ENCODE results near the gene IFNA10. TPM values are rescaled to one million over a fixed set of nuclear protein-coding genes. Genes with fewer than 3 reads are reported as not detected.
A peak's percentile ranks its signal among the peaks of the same experiment; 100 is the strongest.
"Not testable (repeated sequence)": the region's sequence is repeated elsewhere in the genome, so short reads cannot be mapped to it uniquely, and the experiment has no call there.

The IFNA10 gene
- total RNA-seq, 1 donor from 2014 or later: not detected

DNA sequence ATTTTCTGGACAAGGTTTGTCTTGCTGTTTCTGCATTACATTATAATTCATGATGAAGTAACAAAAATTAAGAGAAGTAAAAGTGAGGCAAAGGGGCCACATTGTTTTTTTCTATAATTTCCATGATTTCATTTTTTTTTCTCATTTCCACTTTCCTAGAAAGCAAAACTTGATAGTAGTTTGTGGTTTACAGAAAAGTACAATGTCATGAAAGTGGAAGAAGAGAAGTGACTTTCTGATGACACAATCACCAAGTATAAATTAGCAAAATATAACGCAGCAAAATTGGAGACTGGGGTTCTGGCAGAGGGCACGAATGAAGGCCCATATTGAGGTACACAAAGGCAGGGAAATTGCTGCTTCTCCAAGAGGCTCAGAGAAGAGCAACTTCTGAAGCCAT is 37.9 kb upstream of the IFNA10 start:
- Histone ChIP-seq H3K4me1 (no peaks in the 10 kb centered on the region), H3K4me3 (no peak overlapping the region), H3K36me3 (no peaks in the 10 kb centered on the region), H3K27me3 (no peaks in the 10 kb centered on the region), H3K9me3 (no peaks in the 10 kb centered on the region), H3K27ac (no peak overlapping the region)
- TF ChIP-seq CTCF (IDR thresholded peaks at IDR 0.05): no peak
- no peak for TF ChIP-seq POLR2A (IDR thresholded peaks at IDR 0.05)
- no peak for TF ChIP-seq POLR2AphosphoS5 (IDR thresholded peaks at IDR 0.05; ENCODE audit: insufficient read depth in 1 of 2, low read depth in 1 of 2)
- intact Hi-C loops (cut with DNase I): no loop called here
- no peak for DNase-seq (ENCODE audit: extremely low spot score in 2 of 2)

GRCh38 chr9:21239911-21240310 is 33.0 kb upstream of the IFNA10 start, which contains the start of gene IFNA14:
IFNA14 (minus strand) TSS chr9:21240005; CDS start chr9:21239935, 70 bp downstream.
- H3K27me3 ChIP-seq: no peaks in the 10 kb centered on the region
- no peaks in the 10 kb centered on the region for H3K9me3 ChIP-seq
- intact Hi-C loops (cut with DNase I): no loop called here
- H3K36me3 ChIP-seq: no peaks in the 10 kb centered on the region
- TF ChIP-seq CTCF (IDR thresholded peaks at IDR 0.05): no peak
- no peak for TF ChIP-seq POLR2A (IDR thresholded peaks at IDR 0.05)
- TF ChIP-seq POLR2AphosphoS5 (IDR thresholded peaks at IDR 0.05; ENCODE audit: insufficient read depth in 1 of 2, low read depth in 1 of 2): no peak
- H3K27ac ChIP-seq: no peak within 1 kb of the TSS
- no peak for DNase-seq (ENCODE audit: extremely low spot score in 2 of 2)
- no peaks in the 10 kb centered on the region for H3K4me1 ChIP-seq
- H3K4me3 ChIP-seq: no peak within 1 kb of the TSS

DNA sequence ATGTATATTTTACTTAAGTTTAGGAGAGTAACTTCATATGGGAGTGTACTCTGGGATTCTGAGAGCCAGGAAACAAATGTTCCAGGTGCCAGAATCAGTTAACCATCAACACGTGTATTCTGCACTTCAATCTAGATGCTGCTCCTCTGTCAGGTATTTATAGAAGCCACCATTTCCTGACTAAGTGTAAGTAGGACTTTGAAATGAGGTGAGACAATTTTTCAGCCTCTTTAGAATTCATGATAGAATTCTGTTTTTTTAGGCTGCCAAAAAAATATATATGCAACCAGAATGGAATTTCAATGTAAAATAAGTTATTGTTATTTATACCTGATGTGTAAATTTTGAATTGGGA is 29.4 kb upstream of the IFNA10 start:
- H3K36me3 ChIP-seq; H3K27ac ChIP-seq; H3K4me1 ChIP-seq; H3K4me3 ChIP-seq; H3K27me3 ChIP-seq; intact Hi-C loops (cut with DNase I); H3K9me3 ChIP-seq; DNase-seq (ENCODE audit: extremely low spot score in 2 of 2): not testable (repeated sequence)

DNA sequence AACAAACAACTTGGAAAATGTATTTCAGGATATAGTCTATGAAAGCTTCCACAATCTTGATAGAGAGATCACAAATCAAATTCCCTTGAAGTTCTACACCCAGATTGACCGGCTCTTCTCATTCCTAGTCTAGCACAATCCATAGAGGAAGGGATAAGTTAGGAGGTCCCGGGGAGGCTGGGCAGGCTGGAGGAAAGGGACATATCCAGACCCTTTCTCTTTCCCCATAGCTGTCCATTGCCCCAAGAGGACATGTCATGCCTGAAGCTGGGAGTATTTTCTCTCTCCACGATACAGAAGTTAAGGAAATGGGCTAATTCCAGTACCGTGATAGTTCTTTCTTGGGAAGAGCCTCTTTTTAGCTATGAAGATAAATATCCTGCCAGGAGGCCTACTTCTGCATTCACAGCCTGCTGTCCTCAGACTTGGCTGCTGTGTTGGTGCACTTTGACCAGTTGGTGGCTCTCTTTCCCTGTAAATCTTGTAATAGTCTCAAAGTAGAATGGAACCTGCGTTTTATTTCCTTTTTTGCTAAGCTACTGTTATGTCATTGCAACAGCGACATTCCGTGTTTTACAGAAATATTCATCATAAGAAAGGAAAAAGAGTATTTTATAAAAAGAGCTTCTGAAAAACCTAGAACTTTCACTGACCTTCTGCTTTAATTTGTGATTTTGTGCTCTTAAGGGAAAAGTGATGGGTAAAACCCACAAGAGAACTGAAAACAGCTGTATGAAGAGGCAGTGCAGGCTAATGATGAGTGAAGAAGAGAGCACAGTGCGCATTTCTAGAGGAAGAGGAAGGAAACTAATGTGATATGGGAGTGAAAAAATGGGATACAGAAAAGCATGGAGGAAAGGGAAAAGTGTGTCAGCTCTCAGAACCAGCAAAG is 28.8 kb upstream of the IFNA10 start:
- H3K4me3 ChIP-seq; H3K9me3 ChIP-seq; DNase-seq (ENCODE audit: extremely low spot score in 2 of 2); H3K27me3 ChIP-seq; H3K36me3 ChIP-seq; H3K4me1 ChIP-seq; H3K27ac ChIP-seq; intact Hi-C loops (cut with DNase I): not testable (repeated sequence)
- TF ChIP-seq CTCF (IDR thresholded peaks at IDR 0.05): peak in 1 of 3 experiments; percentile 25

- intact Hi-C loops (cut with DNase I): no loop called here
- H3K27me3 ChIP-seq: no peaks in the 10 kb centered on the region
- no peak overlapping the region for H3K4me3 ChIP-seq
- no peaks in the 10 kb centered on the region for H3K4me1 ChIP-seq
- no peak overlapping the region for H3K27ac ChIP-seq
- no peak for TF ChIP-seq CTCF (IDR thresholded peaks at IDR 0.05)
- TF ChIP-seq POLR2AphosphoS5 (IDR thresholded peaks at IDR 0.05; ENCODE audit: insufficient read depth in 1 of 2, low read depth in 1 of 2): no peak
- no peaks in the 10 kb centered on the region for H3K9me3 ChIP-seq
- no peak for DNase-seq (ENCODE audit: extremely low spot score in 2 of 2)
- no peaks in the 10 kb centered on the region for H3K36me3 ChIP-seq
These were observed 27.3 kb upstream of the IFNA10 start for GRCh38 chr9:21234153-21234687.
